HG03521 (cell line): ENCODE results near the gene GPR152.
"Not testable (repeated sequence)": the region's sequence is repeated elsewhere in the genome, so short reads cannot be mapped to it uniquely, and the experiment has no call there.

Experiments
- ATAC-seq: cut with Tn5 transposase; IDR thresholded peaks from one replicate; pipeline ENCODE4 v1.9.1; 2021; ENCODE audit warnings: mild to moderate bottlenecking, moderate library complexity; ENCODE audit not compliant: unreplicated experiment

Gene GPR152

DNA sequence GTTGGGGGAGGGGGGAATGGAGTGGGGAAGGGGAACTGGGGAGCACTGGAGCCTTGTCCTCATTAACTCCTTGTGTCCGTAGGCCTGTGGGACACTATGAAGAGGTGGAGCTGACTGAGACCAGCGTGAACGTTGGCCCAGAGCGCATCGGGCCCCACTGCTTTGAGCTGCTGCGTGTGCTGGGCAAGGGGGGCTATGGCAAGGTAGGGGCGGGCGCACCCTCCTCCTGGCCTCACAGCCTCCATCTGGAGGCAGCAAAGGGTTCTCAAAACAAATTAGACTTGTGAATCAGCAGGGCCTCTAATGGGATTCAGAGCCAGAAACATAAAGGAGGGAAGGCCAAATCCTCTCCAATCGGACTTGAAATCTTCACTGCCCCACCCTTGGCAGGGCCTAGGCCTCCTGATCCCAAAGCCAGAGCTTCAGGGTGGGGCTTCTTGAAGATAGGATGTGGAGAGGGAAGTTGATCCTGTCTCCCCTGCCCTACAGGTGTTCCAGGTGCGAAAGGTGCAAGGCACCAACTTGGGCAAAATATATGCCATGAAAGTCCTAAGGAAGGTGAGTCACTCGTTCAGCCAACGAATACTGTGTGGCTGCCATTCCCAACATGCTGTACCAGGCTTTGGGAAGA lies 23.4 kb downstream of the GPR152 start:
- no peak for ATAC-seq

DNA sequence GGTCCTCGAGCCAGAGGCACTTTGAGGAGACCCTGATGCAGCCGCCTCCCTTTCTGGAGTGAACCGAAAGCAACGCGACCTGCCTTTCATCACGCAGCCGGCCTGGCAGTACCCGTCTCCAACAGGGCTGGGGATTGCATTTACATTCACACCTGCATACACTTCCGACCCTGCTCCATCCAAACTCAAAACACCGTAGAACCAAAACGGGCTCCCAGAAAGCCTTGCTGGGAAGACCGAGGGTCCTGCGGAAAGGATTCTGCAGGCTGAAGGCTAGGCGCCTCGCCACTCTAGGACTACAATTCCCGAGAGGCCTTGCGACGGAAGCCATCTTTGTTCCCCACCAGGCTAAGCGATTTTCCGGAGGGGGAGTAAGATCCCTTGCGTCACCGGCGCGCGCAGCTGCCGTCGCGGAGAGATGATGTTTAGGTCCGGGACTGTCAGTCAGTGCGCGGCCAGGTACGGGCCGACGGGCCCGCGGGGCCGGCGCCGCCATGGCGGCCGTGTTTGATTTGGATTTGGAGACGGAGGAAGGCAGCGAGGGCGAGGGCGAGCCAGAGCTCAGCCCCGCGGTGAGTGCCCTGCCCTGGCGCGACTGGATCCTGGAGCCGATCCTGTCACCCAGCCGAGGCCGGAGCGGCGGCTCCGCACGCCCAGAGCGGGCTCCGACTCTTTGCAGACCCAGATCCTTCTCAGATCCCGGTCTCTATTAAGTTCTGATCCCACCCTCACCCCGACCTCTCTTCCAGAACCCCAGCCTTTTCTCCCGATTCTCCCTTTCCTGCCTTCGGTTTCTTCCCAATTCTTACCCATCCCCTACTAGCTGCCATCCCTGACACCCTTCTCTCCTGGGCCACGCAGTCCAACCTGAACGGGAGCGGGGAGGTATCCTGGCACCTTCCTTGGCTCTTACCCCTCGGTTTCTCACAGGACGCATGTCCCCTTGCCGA lies 24.2 kb downstream of the GPR152 start, which contains the start of gene RPS6KB2:
Gene RPS6KB2 (plus strand): TSS at position 443 of the 950 bp plus-strand sequence. CDS start 52 bp downstream, at position 495.
- ATAC-seq: peak; percentile 78

DNA sequence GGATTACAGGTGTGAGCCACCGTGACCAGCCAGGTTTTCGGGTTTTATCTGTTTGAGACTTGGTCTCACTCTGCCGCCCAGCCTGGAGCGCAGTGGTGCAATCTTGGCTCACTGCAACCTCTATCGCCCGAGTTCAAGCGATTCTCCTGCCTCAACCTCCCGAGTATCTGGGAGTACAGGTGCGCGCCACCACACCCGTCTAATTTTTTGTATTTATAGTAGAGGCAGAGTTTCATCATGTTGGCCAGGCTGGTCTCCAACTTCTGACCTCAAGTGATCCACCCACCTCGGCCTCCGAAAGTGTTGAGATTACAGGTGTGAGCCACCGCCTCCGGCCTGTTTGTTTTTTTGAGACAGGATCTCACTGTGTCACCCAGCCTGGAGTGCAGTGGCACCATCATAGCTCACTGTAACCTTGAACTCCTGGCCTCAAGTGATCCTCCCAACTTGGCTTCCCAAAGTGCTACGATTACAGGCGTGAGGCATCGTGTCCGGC lies 25.1 kb downstream of the GPR152 start:
- not testable (repeated sequence) for ATAC-seq

DNA sequence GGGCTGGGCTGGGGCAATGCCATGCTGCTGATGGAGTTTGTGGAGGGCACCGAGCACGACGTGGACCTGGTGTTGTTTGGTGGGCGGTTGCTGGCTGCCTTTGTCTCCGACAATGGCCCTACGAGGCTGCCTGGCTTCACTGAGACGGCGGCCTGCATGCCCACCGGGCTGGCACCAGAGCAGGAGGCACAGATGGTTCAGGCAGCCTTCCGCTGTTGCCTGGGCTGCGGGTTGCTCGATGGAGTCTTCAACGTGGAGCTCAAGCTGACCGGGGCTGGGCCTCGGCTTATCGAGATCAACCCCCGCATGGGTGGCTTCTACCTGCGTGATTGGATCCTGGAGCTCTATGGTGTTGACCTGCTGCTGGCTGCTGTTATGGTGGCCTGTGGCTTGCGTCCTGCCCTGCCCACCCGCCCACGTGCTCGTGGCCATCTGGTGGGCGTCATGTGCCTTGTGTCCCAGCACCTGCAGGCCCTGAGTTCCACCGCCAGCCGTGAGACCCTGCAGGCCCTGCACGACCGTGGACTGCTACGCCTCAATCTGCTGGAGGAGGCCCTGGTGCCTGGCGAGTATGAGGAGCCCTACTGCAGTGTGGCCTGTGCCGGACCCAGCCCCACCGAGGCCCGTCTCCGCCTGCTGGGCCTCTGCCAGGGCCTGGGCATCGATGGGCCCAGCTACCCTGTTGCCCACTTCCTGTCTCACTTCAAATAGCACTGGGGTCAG lies 28.5 kb downstream of the GPR152 start:
- no peak for ATAC-seq

DNA sequence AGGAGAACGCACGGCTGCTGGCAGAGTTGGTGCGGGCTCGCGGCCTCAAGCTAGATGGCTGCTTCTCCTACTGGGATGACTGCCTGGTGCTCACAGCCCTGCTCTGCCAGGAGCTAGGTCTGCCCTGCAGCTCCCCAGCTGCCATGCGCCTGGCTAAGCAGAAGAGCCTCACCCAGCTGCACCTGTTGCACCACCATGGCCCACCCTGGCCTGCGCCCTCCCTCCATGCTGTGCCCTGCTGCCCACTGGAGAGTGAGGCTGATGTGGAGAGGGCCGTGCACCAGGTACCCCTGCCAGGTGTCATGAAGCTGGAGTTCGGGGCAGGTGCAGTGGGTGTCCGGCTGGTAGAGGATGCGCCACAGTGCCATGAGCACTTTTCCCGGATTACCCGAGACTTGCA lies 29.1 kb downstream of the GPR152 start:
- ATAC-seq: no peak

DNA sequence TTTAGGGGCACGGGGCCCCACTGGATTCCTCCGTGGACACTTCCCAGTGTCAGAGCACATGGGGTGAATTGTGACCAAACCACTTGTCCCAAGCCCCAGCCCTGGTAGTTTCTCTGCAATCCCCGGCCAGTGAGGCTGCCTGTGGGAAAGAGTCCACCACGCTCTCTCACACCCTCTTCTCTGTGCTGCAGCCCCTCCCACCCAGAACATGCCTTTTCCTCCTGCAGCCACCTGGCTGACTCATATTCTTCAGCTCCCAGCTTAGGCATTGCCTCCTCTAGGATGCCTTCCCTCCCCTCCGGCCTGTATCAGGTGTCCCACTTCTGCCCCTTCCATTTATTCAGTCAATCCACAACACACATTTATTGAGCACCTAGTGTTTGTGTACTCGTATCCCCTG lies 29.6 kb downstream of the GPR152 start:
- ATAC-seq: no peak

DNA sequence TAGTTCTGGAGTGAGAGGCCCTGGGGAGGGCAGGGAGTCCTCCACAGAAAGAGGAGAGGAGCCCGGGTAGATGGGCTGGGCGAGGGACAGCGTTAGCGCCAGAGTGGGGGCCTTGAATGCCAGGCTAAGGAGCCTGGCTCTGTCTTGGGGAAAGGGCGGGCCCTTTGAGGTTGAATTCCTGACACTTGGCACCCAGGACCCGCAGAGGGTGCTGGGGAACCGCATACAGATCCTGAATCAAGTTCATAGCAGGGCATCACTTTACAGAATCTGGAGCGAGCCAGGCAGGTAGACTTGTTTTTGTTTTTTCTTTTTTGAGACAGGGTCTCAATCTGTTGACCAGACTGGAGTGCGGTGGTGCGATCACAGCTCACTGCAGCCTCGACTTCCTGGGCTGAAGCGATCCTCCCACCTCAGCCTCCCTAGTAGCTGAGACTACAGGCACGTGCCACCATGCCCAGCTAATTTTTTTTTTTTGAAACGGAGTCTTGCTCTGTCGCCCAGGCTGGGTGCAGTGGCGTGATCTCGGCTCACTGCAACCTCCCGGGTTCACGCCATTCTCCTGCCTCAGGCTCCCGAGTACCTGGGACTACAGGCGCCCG lies 31.0 kb downstream of the GPR152 start:
- ATAC-seq: no peak

DNA sequence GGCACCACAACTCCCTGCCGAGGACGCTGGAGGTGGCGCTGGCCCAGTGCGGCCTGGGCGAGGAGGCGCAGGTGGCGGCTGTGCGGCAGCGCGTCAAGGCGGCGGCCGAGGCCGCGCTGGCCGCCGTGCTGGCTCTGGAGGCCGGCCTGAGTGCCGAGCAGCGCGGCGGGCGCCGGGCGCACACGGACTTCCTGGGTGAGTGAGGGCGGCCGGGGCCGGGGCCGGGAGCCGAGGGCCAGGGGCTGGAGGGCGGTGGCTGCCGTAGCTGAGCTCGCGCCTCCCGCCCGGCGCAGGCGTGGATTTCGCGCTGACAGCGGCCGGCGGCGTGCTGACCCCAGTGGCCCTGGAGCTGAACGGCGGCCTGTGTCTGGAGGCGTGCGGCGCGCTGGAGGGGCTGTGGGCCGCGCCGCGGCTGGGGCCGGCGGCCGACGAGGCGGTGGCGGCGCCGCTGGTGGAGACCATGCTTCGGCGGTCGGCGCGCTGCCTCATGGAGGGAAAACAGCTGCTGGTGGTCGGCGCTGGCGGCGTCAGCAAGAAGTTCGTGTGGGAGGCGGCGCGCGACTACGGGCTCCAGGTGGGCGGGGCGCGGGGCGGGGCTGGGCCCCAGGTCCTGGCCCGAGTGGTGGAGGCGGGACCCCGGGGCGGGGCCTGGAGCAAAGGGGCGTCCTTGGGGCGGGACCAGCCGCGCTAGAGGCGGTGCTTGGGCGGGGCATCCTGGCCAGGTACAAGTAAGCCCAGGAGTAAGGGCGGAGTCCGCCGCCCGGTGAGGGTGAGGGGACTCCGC lies 31.7 kb downstream of the GPR152 start:
- ATAC-seq: peak; percentile 84

DNA sequence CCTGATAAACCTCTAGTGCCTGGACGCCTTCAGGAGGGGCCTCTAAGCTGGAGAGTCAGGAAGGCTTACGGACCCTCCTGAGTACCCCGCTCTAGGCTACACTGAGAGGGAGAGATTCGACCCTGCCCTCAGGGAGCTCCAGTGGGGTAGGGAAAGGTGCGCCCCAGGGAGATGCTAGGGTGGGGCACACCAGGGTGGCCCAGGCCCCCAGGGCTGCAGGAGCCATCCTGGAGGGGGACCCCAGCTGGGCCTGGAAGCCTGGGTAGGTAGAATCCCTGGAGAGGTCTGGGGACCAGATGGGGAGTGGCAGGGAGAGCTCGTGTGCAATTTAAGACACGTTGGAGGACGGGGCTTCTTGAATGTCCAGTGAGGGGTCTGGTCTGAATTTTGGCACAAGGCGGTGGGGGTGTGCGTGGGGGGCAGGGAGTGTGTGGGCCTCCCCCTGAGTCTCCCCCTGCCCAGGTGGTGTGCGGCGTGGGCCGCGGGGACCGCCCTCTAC lies 32.3 kb downstream of the GPR152 start:
- ATAC-seq: no peak

DNA sequence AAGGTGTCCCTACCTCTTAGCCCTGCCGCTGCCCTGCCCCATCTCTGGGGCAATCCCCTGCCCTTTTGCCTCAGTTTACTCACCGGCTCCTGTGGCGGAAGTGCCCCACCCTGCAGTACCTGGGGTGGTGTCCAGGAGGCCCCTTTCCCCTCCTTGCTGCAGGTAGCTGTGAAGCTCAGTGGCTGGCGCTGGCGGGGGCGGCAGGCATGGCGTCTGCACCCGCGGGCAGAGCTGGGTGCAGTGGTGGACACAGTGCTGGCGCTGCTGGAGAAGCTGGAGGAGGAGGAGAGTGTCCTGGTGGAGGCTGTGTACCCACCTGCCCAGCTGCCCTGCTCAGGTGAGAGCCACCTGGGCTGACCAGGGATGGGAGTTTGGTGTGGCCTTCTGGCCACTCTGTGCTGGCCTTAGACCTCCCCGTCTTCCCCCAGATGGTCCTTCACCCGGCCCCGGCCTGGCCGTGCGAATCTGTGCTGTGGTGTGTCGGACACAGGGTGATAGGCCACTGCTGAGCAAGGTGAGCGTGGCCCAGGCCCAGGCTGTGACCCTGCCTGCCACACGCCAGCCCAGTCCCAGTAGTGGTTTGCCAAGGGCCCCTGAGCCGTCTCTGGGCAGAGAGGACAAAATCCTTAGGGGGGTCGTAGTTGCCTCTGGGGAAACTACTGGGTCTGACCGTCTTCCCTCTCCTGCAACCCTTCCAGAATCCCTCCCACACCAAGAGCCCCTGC lies 33.0 kb downstream of the GPR152 start:
- ATAC-seq: no peak

DNA sequence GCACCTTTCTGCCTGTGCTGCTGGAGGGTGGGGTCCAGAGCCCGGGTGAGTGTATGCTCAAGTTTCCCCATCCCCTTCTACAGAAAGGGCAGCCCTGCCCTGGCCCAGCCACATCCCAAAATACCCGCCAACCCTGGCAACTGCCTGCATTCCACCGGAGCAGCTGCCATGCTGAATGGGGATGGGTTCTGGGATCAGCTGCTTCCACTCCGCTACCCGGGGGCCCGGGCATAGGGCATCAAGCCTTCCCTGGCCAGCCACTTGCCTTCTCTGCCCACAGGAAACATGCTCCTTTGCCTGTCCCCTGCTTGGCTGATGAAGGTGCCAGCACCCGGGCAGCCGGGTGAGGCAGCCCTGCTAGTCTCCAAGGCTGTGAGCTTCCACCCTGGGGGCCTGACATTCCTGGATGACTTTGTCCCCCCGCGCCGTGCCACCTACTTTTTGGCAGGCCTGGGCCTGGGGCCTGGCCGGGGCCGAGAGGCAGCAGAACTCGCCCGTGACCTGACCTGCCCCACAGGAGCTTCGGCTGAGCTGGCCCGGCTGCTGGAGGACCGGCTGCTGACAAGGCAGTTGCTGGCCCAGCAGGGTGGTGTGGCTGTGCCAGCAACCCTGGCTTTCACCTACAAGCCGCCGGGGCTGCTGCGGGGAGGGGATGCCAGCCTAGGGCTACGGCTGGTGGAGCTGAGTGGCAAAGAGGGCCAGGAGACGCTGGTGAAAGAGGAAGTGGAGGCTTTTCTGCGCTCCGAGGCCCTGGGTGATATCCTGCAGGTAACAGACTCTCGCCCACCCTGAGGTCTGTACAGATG lies 33.9 kb downstream of the GPR152 start:
- no peak for ATAC-seq

DNA sequence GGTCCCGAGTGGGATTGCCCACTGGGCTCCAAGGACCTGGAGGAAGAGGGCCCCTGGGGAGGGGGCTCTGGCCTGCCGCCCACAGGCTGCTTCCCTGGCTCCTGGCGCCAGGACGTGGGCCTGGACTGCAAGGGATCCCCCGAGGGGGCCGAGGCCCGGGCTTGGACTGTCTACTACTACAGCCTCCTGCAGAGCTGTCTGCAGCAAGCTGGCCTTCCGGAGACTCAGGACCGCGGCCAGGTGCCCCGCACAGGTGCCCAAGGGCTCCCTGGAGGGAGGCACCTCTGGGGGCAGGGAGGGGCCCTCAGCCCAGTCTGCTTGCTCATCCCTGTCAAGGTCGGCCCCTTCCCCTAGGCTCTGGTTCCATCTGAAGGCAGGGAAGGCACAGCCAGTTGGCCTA lies 35.1 kb downstream of the GPR152 start:
- no peak for ATAC-seq

DNA sequence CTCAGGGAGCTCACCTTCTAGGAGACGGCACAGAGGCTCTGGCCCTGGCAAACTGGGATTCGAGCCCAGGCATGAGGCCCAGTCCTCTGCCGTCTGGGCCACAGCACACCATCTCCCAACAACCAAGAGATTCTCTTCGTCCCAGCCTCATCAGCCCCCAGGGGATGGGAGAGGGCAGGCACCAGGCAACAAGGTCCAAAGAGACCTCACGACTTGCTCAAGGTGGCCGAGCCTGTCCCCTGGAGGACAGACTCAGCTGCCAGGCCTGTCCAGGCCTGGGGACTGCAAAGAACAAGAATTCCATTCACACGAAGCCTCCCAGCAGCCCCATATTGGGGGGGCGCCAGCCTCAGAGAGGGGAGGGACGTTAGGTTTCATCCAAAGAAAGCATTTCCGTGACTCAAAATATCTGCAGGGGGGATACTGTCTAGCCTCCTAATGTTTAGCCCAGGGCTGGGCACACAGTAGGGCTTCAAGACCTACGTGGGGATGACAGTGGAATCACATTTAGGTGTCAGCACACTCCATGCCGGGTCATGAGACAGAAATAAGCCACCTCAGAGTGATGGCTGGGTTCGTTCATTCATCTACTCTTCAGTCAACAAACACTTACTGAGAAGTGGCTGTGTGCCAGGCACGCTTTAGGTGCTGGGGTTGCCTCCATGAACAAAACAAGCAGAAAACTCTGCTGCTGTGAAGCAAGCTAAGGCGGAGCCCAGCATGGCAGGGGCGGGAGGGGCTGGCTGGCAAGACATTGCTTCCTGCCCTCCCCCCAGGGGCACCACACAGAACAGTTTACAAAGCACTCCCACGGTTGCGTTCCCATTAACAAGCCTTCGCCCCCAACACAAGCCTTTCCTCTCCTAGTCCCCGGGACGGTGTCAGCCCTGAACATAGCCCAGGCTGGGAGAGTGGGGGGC lies 35.9 kb downstream of the GPR152 start:
- ATAC-seq: no peak

DNA sequence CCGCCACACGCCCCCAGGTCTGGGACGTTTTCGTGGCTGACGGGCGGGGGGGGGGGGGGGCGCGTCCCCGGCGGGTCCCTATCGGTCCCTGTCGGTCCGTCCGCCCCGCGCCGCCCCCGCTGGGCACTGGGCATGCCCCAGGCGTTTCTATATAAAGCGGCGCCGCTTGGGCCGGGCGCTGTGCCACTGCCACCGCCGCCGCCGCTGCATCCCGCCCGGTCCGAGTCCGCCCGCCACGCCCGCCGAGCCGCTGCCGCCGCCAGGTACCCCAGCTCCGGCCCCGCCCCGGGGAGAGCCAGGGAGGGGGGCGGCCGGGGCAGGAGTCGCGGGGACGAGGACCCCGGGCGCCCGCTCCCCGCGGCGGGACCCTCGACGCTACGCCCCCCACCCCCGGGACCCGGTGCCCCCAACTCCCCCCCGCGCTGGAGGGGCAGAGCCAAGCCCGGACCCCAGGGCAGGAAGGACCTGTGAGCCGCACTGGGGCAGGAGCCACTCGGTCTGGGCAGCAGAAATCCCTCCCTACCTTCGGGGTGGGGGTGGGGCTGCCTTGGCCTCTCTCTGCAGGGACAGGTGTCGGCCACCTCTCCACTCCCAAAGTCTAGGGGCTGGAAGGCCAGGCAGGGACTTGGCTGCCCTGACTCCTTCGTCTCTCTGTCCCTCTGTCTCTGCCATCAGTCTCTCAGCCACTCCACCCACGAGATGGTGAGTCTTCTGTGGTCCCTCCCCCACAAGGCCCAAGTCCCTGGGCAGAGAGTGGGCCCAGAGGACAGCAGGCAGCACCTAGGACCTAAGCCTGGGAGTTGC lies 36.8 kb downstream of the GPR152 start, which contains the start of gene CARNS1:
Gene CARNS1 (plus strand): TSS at position 178 of the 804 bp plus-strand sequence. CDS start 522 bp downstream, at position 700.
- no peak for ATAC-seq

DNA sequence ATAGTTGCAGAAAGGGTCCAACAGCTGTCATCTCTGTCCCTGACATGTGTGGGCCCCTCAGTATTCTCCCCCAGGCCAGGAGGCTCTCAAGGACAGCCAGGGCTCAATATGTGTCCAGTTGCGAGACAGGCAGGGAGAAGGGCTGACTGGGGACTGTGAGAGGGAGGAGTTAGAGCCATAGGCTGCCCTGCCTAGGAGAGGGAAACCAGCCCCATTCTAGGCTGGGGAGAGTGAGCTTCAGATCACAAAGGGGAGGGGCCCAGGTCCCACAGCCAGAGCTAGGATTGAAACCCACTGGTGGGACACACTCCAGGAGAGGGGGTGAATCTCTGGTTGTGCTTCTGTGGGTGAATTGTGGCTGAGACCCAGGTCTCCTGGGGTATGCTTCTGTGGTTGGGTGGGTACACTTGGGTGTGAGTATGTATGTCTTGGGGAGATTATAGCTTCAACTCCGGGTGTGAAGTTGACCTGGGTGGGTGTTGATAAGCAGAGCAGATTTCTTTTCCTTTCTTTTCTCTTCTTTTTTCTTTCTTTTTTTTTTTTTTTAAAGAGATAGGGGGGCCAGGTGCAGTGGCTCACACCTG lies 39.2 kb downstream of the GPR152 start:
- ATAC-seq: no peak
